GM19455 (cell line): Measurements from ENCODE around the gene RPL4.

Experiments used
- ATAC-seq: cut with Tn5 transposase; IDR thresholded peaks from one replicate; pipeline ENCODE4 v1.9.1; 2021; ENCODE audit not compliant: unreplicated experiment

RPL4 gene

GRCh38 chr15:66459818-66460615, 44.6 kb downstream of the RPL4 start:
- no peak for ATAC-seq

- ATAC-seq = no peak
Measured at GRCh38 chr15:66456211-66456610, 48.4 kb downstream of the RPL4 start.

GRCh38 chr15:66454143-66454542, 50.5 kb downstream of the RPL4 start:
- ATAC-seq = no peak

- ATAC-seq = no peak
Measured at GRCh38 chr15:66452971-66453580, 51.6 kb downstream of the RPL4 start.

GRCh38 chr15:66452420-66452819, 52.2 kb downstream of the RPL4 start:
- no peak for ATAC-seq
